Activated CD4-positive, alpha-beta T cell treated with anti-CD3 and anti-CD28 coated beads for 1 hour (primary cell): ENCODE measurements around the gene MBNL2.

Experiments
- DNase-seq: peaks from one replicate; pipeline ENCODE4 v3.0.0-alpha.2; 2020

The MBNL2 gene

DNA sequence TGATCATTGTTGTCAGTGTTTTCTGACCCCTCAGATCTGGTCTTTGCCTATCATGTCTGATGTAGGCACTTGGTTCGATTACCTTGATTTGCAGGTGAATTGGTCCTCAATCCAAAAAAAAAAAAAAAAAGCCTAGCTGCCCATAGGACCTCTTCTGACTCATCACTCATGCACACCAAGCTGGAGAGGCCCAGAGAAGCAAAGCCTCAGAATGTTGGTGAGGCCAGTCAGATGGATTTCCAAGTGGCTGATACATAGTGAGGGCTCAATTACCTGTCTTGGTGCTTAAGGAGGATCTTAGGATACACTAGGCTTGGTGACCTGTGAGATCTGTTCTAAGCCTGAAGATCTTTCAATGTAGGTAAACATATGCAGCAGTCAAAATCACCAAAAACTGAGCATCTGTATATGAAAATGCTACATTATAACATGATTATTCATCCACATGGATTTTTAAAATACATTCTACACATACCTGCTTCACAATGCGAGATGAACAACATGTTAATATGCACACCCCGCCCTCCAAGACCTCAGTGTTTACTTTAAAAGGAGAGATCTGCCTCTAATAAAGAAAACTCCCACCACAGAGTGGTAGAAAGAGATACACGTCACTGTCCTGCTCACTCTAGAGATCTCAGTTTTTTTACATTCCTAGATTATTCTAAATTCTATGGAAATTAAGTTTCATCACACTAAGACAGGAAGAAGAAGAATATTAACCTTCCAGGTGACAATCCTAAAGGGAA, 132.0 kb downstream of the MBNL2 start:
- no peak for DNase-seq

DNA sequence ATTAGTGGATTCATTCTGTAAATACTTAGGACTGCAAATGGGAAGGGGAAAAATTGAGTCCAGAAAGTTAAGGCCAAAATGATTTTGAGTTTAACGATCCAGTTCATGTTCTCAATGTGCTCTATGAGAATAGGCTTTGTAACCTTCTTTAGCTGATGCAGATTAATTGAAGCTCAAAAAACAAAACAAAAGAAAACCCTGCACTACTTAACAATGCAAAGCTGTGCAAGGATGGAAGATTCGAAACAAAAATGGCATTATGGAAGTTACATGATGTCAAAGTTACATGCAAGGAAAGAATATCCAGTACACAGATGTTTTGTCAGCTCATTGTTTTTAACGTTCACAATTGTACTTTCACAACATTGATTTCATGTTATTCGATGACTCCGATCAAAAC, 132.7 kb downstream of the MBNL2 start:
- no peak for DNase-seq

DNA sequence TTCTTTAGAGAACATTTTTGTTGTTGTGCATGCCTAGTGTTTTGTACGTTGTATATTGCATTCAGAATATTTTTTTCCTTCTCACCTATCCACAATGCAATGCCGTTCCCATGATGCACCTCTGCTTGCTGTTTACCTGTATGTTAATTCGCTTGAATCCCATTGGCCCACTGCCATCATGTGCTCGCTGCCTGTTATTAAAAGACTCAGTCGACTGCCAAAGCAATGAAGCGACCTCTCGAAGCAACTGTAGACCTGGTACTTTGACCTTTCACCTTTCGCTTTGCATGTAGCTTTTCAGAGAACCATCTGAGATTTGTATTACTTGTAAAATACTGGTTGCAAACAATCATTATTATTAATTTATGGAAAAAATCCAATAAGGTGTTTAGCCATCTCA, 134.5 kb downstream of the MBNL2 start:
- DNase-seq: no peak

DNA sequence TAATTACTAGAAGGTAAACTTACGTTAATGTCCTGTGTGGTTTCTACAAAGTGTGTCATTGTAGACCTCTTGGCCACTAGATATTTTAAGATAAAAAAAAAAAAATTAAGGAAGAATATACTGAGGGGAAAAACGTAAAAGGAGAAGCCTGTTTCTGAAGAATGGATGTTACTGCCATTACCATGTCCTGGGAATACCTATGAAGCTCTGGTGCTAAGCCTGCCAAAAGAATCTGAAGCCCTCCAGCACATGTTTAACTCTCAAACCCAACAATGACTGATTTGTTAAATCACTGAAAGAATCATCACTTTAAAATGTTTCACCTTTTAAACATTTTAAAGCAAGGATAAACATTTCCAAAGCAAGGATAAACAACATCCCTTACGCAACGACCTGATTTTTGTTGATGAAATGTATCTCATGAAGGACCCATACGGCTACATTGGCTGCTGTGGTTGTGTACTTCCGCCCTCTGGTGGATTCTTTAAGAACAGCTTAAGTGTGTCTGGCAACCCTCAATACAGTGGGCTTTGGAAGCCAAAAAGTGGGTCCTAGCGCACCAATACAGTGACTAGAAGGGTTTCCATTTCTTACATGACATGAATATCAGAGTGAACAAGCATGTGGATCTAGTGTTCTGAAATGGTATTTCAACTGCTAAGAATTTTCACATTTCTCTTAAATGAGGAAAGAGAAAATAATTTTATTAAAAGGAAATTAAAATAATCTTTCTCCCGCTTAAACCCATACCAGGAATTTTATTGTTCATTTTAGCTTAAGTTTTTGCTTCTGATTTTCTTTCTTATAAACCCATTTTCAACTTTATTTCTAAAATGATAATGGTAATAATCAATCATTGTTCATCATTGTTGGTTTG, 137.3 kb downstream of the MBNL2 start:
- DNase-seq: no peak

DNA sequence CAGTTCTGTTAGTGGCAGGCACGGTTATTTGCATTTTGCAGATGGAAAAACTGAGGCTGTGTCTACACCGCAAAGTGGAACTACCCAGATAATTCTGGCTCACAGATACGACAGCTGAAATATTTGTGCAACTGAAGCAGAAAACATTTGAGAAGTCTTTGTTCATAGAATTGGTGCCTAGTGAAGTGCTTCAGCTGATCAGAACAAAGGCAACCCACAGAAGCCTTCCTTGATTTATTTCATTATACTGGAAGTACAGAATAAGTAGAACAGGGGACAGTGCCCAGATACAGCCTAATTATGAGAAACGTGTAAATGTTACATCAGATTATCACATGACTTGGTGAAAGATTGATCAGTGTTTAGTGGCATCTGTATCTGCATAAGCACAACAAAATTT, 138.5 kb downstream of the MBNL2 start:
- DNase-seq: no peak

DNA sequence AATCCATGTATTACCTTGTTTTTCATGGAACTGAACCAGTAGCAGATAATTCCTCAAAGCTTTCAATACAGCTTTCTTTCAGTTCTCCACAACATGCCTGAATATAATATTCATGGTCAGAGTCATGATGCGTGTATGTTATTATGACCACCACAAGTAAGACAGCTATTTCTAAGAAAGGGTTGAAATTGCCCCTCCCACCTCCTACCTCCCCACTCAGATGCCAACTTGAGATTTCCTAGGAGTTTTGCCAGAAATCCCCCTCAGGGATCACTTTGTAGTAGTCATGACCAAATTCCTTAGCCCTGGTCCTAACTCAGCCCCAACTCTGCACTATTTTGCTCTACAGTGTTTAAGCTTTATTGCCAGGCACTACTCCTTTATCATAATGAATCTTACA, 141.9 kb downstream of the MBNL2 start:
- no peak for DNase-seq

DNA sequence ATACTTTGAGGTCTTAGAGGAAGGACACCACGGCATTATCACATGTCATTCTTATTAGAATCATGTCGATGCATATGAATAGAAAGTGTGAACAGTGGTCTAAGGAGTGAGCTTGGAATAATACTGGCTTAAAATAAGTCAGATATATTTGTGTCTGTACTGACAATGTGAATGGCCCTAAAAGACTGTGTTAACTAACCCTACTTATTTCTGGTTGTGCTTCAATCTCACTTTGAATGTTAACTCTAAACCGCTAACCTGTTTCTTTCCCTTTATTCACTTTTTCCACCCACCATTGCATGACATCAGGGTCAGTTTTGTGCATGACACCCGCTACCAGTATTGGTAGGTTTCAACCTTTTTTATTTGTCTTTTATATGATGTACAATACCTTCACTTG, 142.7 kb downstream of the MBNL2 start:
- DNase-seq: no peak

DNA sequence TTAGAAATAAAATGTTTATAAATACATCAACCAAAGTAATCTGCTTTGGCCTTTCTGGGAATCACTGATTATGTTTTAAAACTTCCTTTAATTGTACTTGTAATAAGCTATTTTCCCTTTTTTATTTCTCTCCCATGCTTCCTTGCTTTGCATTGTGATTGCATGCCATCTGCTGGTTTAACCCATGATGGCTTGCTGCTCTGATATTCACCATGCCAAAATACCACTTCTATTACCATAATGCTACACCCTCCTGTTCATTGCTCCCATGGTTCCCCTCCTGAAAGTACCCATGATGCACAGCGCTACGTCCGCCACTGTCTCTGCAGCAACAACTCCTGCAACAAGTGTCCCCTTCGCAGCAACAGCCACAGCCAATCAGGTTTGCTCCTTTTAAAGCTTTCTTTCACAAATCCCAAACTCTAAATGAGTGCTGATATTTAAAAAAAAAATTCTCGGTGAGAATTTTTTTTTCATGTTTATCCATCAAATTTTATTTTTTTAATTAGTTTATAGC, 144.1 kb downstream of the MBNL2 start:
- DNase-seq: no peak

DNA sequence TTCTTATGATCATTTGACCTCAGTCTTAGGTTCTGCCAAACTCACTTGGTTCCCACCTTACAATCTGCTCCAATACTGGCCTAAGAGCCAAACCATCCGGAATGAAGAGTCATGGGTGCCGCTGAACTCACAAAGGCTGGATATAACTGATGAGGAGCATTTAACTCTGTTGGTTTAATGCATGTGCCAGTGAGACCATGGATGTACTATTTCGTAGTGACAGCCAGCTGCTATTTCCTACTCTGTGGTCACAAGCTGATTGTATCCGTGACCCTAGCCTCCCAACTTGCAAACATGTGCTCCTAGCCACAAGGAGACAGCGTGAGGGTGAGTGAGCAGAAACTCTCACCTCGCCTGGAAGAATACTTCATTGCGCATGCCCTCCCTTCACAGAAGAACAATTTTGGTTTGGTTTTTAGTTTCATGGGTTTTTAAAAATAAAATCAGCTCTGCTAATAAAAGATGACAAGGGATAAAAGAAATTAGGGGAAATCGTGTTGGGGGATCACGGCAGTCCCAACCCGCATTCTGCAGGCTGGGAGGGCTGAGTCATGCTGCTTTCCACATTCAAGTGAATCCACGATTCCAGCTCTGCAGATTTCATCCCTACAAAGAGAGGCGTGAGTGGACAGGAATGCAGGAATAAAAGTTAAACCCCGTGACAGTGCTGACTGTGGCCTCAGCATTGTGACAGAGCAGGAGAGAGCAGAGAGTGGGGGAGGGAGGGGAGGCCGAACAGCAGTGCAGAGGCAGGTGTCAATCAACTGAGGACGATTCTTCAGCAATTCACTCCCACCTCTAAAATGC, 145.1 kb downstream of the MBNL2 start:
- no peak for DNase-seq

DNA sequence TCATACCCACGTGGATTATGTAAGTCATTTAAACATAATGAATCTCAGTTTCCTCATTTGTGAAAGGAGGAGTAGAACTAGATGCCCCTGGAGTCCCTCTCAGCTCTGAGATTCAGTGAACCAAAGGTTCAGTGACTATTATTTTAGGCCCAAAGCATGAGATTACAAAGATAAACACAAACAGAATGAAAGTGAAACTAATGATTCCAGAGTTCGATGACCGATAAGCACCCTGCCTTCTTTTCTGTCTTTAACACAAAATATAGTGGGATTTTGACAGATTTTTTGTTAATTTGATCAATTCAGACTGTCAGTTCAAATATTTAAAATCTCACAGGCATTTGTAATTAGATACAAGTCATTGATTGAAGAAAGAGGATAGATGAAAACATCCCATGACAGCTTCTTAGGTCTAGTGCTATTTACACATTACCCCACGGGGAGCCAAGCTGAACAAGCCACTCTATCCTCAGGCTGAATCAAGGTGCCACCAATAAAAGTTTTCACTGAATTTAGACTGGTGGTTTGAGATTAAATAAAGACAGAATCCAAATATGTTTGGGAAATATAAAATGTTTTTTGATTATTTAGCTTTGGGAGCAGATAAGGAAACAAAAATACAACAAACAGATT, 147.2 kb downstream of the MBNL2 start:
- no peak for DNase-seq

DNA sequence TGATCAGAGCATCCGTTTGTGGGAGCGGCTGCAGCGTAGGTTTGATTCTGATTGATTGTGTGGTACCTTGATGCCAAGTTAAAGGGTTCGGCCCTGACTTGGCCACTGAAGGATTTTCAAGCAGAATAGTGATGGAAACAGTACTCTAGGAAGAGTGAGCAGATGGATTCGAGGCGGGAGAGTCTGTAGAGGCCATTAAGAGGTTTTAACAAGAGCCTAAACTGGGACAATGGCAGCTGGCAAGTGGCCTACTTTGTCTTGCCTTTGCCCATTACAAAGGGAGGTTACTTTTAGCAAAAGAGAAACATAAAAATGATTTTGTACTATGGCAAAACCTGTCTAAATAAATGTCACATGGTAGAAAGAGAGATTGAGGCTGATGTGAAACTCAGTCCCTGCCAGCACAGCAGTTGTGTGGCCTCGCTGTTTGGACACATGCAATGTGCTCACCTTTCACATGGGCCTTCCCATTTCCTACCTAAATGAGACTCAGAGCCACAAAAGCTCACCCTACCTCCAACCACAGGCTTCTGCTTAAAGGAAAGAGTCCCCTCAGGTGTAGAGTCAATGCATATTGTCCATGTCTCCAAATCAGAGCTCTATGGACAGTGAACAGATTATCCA, 149.5 kb downstream of the MBNL2 start:
- DNase-seq: no peak

DNA sequence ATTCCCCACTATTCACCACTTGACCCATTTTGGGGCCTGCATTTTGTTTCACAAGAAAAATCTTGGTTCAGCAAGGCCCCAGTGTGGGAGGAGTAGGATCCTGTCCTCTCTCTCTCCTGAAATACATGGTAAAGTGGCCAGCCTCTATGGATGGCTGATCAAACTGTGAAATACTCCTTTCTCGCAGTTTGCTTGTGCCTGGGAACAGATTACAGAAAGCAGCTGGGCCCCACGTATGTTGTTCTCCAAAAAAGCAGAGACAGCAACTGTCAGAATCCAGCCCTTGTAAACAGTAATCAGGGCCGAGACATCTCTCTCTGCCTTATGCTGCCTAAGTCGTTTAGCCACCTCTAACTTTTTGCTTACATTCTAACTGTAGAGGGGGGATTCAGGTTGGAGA, 150.8 kb downstream of the MBNL2 start:
- DNase-seq: no peak

DNA sequence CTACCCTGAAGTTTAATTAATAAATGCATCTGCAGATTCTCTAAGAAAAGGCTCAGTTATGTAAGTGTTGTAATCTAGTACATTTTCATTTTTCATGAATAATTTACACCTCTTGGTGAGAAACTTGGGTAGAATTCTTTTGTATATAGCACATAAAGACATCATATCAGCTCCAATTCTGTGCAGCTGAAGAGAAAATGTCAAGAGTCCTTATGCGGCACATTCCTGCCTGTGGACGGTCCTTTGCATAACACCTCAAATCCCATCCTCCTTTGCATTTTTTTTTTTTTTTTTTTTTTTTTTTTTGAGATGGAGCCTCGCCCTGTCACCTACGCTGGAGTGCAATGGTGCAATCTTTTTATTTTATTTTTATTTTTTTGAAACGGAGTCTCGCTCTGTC, 151.7 kb downstream of the MBNL2 start:
- no peak for DNase-seq

DNA sequence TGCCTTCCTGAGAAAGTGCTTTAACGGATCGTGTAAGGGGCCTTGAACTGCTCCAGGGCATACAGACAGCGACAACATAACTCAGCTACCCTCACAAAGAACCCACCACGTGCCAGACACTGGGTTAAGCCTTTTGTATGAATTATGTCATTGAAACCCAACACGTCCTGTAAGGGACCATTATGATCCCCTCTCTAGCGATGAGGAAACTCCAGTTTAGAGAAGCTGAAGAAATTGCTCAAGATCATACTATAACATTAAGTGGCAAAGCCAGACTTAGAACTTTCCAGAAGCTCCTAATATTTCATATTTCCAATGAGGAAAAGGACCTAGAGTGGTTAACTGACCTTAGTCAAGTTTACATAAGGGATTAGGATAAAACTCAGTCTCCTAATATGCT, 154.8 kb downstream of the MBNL2 start:
- DNase-seq: no peak

DNA sequence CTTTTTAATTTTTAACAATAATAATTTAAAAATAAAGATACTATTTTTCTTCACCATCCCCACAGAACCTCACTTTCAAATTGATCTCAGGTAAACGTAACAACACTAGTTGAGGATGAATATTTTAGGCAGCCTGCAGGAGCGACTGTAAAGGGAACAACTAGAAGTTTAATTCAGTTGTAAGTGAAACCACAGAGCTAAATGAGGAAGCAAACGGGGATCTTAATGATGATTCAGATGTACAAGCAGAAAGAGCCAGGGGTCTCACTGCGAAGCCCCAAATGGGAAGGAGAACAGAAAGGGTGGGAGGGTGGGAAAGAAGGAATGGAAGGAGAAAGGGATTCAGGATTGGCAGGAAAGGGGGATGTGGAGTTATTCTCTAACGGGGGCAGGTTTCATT, 157.3 kb downstream of the MBNL2 start:
- no peak for DNase-seq

DNA sequence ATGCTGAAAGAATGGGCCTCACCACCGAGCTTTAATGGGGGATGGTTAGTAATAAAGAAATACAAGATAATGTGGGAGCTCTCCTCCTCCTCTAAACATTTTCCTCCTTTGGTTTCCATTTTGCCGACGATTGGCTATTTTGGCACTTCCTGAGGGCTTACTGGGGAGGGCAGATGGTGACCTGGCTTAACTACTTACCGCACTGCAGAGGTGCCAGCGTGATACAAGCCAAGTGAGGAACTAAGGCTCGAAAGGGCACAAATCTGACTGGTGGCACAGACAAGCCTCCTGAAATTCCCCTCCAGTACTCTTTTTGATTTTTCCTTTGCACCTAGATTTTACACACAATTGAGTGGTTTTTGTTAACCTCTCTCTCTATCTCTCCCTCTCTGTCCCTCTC, 158.6 kb downstream of the MBNL2 start:
- no peak for DNase-seq

DNA sequence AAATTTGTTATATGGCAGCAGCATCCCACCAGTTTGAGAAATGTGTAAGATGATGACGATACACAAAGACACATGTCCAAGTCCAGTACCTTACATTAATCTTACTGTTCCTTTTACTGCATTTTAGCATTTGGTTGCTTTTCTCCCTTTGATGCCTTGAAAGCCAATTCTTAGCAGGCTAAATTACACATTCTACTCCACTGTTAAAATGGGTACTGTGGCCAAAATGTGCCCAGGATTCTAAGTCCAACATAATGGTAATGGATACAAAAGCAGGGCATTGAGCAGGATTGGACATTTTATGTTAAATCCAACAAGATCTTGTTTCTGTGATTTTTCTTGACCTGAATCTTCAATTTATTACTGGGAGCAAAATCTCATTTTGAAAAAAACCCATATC, 159.1 kb downstream of the MBNL2 start:
- DNase-seq: no peak

DNA sequence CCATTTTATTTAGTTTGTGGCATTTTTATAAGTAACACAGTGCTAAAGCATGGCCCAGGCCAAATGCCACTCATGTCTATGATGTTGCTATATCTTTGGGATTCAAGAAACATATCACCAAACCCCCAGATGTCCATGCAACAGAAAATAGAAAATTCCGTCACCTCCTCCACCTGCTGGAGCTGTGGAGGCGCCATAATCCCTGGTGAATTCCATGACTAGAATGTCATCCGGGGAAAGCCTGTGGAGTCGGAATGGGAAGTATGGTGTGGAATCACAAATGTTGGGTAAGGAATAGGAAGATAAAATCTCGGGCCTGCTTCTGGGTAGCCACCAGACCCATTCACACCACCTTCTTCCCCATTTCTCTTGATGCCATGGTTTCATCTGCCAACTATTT, 160.1 kb downstream of the MBNL2 start:
- DNase-seq: no peak

DNA sequence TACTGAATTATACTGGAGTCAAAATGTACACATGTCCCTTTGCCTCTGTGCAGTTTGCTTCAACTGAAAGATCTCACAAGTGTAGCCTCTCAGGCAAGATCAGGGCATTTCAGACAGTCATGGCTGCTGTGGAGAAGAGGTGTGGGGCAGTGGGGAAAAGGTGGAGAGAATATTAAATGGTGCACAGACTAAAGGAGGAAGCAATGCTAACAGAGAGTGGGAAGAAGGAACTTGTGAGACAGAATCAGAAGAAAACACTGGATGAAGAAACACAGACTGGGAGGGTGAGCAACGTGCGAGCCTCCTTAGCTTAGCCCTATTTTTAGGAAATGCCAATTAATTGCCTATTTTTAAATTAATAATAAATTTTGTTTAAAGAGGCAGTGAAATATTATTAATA, 162.2 kb downstream of the MBNL2 start:
- DNase-seq: no peak

DNA sequence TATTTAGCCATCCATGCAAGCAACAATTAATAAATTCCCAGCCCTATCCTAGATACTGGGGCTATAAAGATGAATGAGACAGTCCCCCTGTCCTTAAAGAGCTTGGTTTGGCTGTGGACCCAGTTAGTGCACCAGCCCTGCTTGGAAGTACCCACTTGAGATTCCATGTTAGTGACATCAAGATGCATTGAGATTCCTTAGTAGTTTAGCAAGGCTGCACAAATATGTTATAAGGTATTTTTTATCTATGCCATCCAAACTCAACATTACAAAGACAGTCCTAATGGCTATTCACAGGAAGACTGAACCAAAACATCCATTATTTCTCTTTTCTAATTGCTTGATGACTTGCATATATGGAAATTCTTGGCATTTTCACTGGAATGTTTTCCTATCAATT, 163.0 kb downstream of the MBNL2 start:
- DNase-seq: no peak

DNA sequence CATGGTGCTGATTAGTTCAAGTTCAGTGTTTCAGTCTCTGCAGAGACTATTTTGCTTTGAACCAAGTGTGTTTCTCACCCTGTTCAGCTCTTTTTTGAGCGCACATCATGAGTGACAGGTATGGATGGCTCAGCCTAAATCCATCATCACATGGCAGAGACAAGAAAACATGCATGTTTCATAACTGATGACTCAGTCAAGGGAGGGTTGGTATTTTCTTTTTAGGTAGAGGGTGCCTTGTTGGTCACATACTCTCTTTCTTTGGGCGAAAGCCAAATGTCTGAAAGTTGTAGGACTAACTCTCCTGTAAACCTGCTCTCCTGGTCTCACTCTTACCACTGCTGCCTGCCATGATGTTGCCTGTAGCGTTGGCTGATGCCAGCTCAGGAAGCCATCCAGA, 163.7 kb downstream of the MBNL2 start:
- DNase-seq: no peak

DNA sequence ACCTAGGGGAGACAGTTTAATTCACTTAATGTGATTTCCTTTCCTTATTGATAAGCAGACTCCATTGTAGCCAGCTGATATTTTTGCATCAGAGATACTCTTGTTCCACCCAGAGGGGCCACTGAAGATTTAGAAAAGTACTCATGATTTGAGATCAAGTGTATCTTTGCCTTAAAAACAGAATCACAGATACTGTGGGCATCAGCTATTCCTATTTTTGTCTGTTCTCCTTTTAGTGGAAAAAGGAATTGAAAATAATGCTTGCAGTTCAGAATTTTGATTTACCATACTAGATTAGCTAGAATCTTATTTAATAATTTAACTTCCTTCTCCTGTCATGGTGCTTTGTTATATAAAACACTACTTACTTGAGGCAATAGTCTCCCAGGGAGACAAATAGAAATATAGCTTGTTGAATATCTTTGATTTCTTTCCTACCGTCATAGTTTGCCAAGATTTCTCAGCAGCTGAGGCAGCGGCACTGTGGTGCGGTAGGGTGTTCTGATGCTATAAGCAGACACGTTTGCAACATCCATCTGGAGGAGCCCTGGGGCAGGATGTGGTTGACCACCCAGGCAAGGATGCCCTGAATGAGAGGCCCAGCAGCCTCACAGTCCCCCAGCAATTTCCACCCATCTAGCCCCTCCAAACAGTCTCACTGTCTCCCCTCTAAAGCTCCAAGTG, 164.8 kb downstream of the MBNL2 start:
- no peak for DNase-seq
